GM12878 (cell line): ENCODE data around the gene MRPL32. TPM values are rescaled to one million over a fixed set of nuclear protein-coding genes. Genes with fewer than 3 reads are reported as not detected.

Experiments used
- ATAC-seq: fragments of 200-7000 bp; cut with Tn5 transposase; 3 replicates; pipeline ENCODE4 v1.9.1; 2020; ENCODE audit warnings: mild to moderate bottlenecking, moderate library complexity
- BruUV-seq: library from RNA; stranded (reverse); fragments of 400-500 nt; replicated peaks from 2 replicates; lab custom pipeline; 2021; lab: Mats Ljungman, UMichigan
- CTCF ChIA-PET: fragments of 300-600 bp; sonication (Branson Sonifier 250); formaldehyde crosslinking; extraction: SDS; loops from one replicate; lab custom pipeline; 2021; ENCODE audit warnings: inconsistent platforms; lab: Yijun Ruan, JAX
- POLR2A ChIA-PET: fragments of 350-600 bp; formaldehyde crosslinking; extraction: SDS; loops from one replicate; lab custom pipeline; 2021; ENCODE audit warnings: inconsistent platforms; lab: Charles Lee
- RAD21 ChIA-PET: fragments of 300-600 bp; sonication (Branson Sonifier 250); formaldehyde crosslinking; loops from one replicate; lab custom pipeline; 2023; ENCODE audit warnings: antibody characterized with exemption; ENCODE audit not compliant: unreplicated experiment; lab: Charles Lee
- SMC1A ChIA-PET: fragments of 300-600 bp; sonication (Branson Sonifier 250); formaldehyde crosslinking; loops from one replicate; lab custom pipeline; 2023; ENCODE audit not compliant: unreplicated experiment, uncharacterized antibody; lab: Charles Lee
- DNase-seq: peaks from one replicate; pipeline ENCODE4 v3.0.0-alpha.2; 2011; ENCODE audit warnings: low read depth, low spot score
- FAIRE-seq: peaks from 3 replicates; lab custom pipeline; 2011; peaks lifted over from hg19 to GRCh38; lab: Jason Lieb, UNC
- H2AFZ ChIP-seq: 2 replicates; pipeline ENCODE4 v1.6.0; 2011; ENCODE audit warnings: low read depth, low read length, control low read depth; ENCODE audit not compliant: control insufficient read depth
- H3K27ac ChIP-seq: 2 replicates; pipeline ENCODE4 v1.5.1; 2011; ENCODE audit warnings: control low read depth; ENCODE audit not compliant: control insufficient read depth, insufficient read depth
- H3K27me3 ChIP-seq, 2 experiments: replicated peaks in 1 of 2; 2 replicates each; pipeline versions ENCODE4 v1.6.0 to v1.6.1; 2011; ENCODE audit warnings: low read length in 1 of 2; ENCODE audit not compliant: control insufficient read depth in 2 of 2, insufficient read depth in 2 of 2
- H3K36me3 ChIP-seq, 2 experiments: 2 replicates each; pipeline ENCODE4 v1.5.1; 2011; ENCODE audit warnings: low read length in 1 of 2; ENCODE audit not compliant: control insufficient read depth in 2 of 2, insufficient read depth in 2 of 2
- H3K4me1 ChIP-seq: 2 replicates; pipeline ENCODE4 v1.6.1; 2011; ENCODE audit warnings: mild to moderate bottlenecking, low read length, moderate library complexity, mixed read lengths; ENCODE audit not compliant: control insufficient read depth, insufficient read depth
- H3K4me2 ChIP-seq: 2 replicates; pipeline ENCODE4 v1.6.0; 2011; ENCODE audit warnings: control low read depth; ENCODE audit not compliant: control insufficient read depth, insufficient read depth
- H3K4me3 ChIP-seq: fragments of 200-600 bp; sonication (generic); 2 replicates; pipeline ENCODE4 v1.5.1; 2016
- H3K79me2 ChIP-seq: 2 replicates; pipeline ENCODE4 v1.6.0; 2011; ENCODE audit warnings: low read length; ENCODE audit not compliant: control insufficient read depth, insufficient read depth
- H3K9ac ChIP-seq: 2 replicates; pipeline ENCODE4 v1.8.0; 2011; ENCODE audit warnings: low read length, control low read depth, mixed read lengths; ENCODE audit not compliant: control insufficient read depth, insufficient read depth
- H3K9me3 ChIP-seq: replicated peaks from 3 replicates; pipeline ENCODE4 v1.5.1; 2011; ENCODE audit warnings: mild to moderate bottlenecking, low read length; ENCODE audit not compliant: control insufficient read depth, insufficient read depth
- H4K20me1 ChIP-seq: 2 replicates; pipeline ENCODE4 v1.6.0; 2011; ENCODE audit not compliant: control insufficient read depth, insufficient read depth
- CREB1 ChIP-seq: IDR thresholded peaks from 2 replicates; pipeline ENCODE4 v1.6.1; 2012; ENCODE audit warnings: low read depth, mild to moderate bottlenecking, inconsistent platforms
- ETV6 ChIP-seq, 2 experiments: fragments of 450-650 bp in 1 of 2; IDR thresholded peaks in 1 of 2; conservative IDR thresholded peaks in 1 of 2; 2 replicates each; pipeline ENCODE4 v1.6.1; 2014; ENCODE audit warnings: antibody characterized with exemption in 1 of 2, borderline replicate concordance in 1 of 2, low read depth in 1 of 2, mild to moderate bottlenecking in 1 of 2, moderate library complexity in 1 of 2
- NFIC ChIP-seq: IDR thresholded peaks from 2 replicates; pipeline ENCODE4 v1.6.1; 2012; ENCODE audit warnings: low read depth, mild to moderate bottlenecking, inconsistent platforms, low read length, moderate library complexity
- SMARCA5 ChIP-seq: fragments of 450-650 bp; IDR thresholded peaks from 2 replicates; pipeline ENCODE4 v1.6.1; 2017; ENCODE audit warnings: mild to moderate bottlenecking
- SREBF1 ChIP-seq: IDR thresholded peaks from 2 replicates; pipeline ENCODE4 v1.6.1; 2012; ENCODE audit warnings: mild to moderate bottlenecking, low read length
- WRNIP1 ChIP-seq: IDR thresholded peaks from 2 replicates; pipeline ENCODE4 v1.6.1; 2011; ENCODE audit warnings: low read depth, low read length, improper control_type of control experiment, borderline replicate concordance
- WGBS: methylation state at CpG from one replicate; pipeline ENCODE4 v1.1.6; 2016; ENCODE audit warnings: low lambda C conversion rate; ENCODE audit not compliant: insufficient replicate concordance, insufficient coverage; ENCODE audit errors: missing lambda C conversion rate; 5-methylcytosine and 5-hydroxymethylcytosine counted together
- in situ Hi-C: fragments of 300-500 bp; cut with MboI; formaldehyde crosslinking; loops from 9 replicates; pipeline ENCODE4 v1.14.3; 2018; ENCODE audit warnings: mixed read lengths
- intact Hi-C: fragments of 100-400 bp; cut with micrococcal nuclease; formaldehyde crosslinking; loops from one replicate; pipeline ENCODE4 v1.14.2; 2022; ENCODE audit not compliant: unreplicated experiment
- polyA plus RNA-seq, 11 experiments: library from polyadenylated mRNA; depleted of rRNA in 4 of 11; unstranded in 6 of 11; stranded (reverse) in 5 of 11; fragments of >200 nt; fragmentation: Nextera tagmentation in 4 of 11; fragmentation: Illumina TruSeq in 1 of 11; extraction: Ambion mirVana in 4 of 11; extraction: Trizol in 1 of 11; gene quantifications; 1 replicate in 1 of 11; 2 replicates in 10 of 11; pipeline versions ENCODE4 v1.2.1 to v1.2.3, GENCODE V29; 2011 to 2016; ENCODE audit warnings: inconsistent platforms in 2 of 11, missing spikeins in 2 of 11, low read depth in 1 of 11
- total RNA-seq, 4 experiments: library from RNA; depleted of rRNA in 3 of 4; stranded (reverse); fragments of >200 nt in 3 of 4; fragmentation: Illumina TruSeq in 1 of 4; extraction: Trizol in 1 of 4; gene quantifications; 2 replicates each; pipeline versions ENCODE4 v1.2.1 to v1.2.3, GENCODE V29; 2013 to 2021
- TF ChIP-seq, protein P1 (sequence below): fragments of 450-650 bp; IDR thresholded peaks from 2 replicates; pipeline ENCODE4 v1.6.1; 2018; ENCODE audit warnings: borderline replicate concordance, mild to moderate bottlenecking; ENCODE audit not compliant: partially characterized antibody
- TF ChIP-seq, protein P2 (sequence below): fragments of 450-650 bp; formaldehyde crosslinking; IDR thresholded peaks from 2 replicates; pipeline ENCODE4 v1.5.0; 2022; ENCODE audit warnings: mild to moderate bottlenecking, missing genetic modification characterization
- TF ChIP-seq, protein P3 (sequence below): fragments of 450-650 bp; IDR thresholded peaks from 2 replicates; pipeline ENCODE4 v1.6.1; 2016; ENCODE audit warnings: mild to moderate bottlenecking
- TF ChIP-seq, protein P4 (sequence below): fragments of 450-650 bp; formaldehyde crosslinking; IDR thresholded peaks from 2 replicates; pipeline ENCODE4 v1.4.0; 2022; ENCODE audit warnings: mild to moderate bottlenecking, moderate library complexity

Gene MRPL32
- total and polyA plus RNA-seq, 10 of the 15 experiments (the other 5 are each of a cell fraction or from before 2014, with no cell fraction given), result 65.3 to 339 (median 112) TPM

- TF ChIP-seq SMARCA5 (no peak), CREB1 (no peak)
- TF ChIP-seq, protein P1, sequence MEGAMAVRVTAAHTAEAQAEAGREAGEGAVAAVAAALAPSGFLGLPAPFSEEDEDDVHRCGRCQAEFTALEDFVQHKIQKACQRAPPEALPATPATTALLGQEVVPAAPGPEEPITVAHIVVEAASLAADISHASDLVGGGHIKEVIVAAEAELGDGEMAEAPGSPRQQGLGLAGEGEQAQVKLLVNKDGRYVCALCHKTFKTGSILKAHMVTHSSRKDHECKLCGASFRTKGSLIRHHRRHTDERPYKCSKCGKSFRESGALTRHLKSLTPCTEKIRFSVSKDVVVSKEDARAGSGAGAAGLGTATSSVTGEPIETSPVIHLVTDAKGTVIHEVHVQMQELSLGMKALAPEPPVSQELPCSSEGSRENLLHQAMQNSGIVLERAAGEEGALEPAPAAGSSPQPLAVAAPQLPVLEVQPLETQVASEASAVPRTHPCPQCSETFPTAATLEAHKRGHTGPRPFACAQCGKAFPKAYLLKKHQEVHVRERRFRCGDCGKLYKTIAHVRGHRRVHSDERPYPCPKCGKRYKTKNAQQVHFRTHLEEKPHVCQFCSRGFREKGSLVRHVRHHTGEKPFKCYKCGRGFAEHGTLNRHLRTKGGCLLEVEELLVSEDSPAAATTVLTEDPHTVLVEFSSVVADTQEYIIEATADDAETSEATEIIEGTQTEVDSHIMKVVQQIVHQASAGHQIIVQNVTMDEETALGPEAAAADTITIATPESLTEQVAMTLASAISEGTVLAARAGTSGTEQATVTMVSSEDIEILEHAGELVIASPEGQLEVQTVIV, result no peak
- TF ChIP-seq, protein P2, sequence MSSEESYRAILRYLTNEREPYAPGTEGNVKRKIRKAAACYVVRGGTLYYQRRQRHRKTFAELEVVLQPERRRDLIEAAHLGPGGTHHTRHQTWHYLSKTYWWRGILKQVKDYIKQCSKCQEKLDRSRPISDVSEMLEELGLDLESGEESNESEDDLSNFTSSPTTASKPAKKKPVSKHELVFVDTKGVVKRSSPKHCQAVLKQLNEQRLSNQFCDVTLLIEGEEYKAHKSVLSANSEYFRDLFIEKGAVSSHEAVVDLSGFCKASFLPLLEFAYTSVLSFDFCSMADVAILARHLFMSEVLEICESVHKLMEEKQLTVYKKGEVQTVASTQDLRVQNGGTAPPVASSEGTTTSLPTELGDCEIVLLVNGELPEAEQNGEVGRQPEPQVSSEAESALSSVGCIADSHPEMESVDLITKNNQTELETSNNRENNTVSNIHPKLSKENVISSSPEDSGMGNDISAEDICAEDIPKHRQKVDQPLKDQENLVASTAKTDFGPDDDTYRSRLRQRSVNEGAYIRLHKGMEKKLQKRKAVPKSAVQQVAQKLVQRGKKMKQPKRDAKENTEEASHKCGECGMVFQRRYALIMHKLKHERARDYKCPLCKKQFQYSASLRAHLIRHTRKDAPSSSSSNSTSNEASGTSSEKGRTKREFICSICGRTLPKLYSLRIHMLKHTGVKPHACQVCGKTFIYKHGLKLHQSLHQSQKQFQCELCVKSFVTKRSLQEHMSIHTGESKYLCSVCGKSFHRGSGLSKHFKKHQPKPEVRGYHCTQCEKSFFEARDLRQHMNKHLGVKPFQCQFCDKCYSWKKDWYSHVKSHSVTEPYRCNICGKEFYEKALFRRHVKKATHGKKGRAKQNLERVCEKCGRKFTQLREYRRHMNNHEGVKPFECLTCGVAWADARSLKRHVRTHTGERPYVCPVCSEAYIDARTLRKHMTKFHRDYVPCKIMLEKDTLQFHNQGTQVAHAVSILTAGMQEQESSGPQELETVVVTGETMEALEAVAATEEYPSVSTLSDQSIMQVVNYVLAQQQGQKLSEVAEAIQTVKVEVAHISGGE (CRISPR knock-in tag), result no peak
Measured at GRCh38 chr7:42934291-42934690, 2.1 kb downstream of the MRPL32 start (continued).

DNA sequence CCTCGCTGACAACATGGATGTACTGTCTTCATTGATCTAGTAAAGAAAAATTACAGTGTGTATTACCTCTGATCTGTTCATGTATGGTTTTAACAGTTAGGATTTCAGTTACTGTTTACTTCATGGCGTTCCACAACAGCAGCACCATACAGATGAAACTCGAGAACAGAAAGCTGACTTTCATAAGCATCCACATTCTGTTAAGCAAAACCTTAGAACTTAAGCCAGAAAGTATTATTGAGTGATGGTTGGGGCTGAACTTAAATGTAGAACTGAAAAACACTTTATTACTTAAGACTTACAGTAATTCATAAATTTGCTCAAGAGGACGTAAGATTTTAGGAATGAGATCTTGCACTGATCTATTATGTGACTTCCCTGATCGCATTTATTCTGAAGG, 3.7 kb downstream of the MRPL32 start:
- in situ Hi-C loops (loop anchor here (5.0 to 10.0 kb wide), 4 partner anchors 321 to 899 kb away; partner anchors contain the start of gene COA1), intact Hi-C loops (loop anchor here (10.0 kb wide), 1 partner anchor 789 kb away; the partner anchor contains the start of gene COA1)
- peaks cover 0 to 20% of the 10 kb centered on the region in 2 experiments; a peak in 1 of 4 replicates for H3K36me3 ChIP-seq
- no peak overlapping the region for H2AFZ ChIP-seq
- no peaks in the 10 kb centered on the region for H3K9me3 ChIP-seq
- H3K4me1 ChIP-seq, result peaks cover 15% of the 10 kb centered on the region; the same call in 1 of the 2 replicates
- RAD21 ChIA-PET, result interaction anchor here (0.6 to 3.2 kb wide), 22 partner anchors 9 to 995 kb away, joined by 3 to 17 read pairs (median 4); partner anchors contain the start of gene STK17A
- peak overlapping the region; percentile 66 for H3K4me2 ChIP-seq
- CTCF ChIA-PET, result interaction anchor here (0.7 to 4.9 kb wide), 11 partner anchors 9 to 764 kb away, joined by 3 to 33 read pairs (median 5); partner anchors contain the start of gene STK17A
- POLR2A ChIA-PET, result interaction anchor here (0.6 to 6.1 kb wide), 2 partner anchors 13 to 423 kb away, joined by 4 to 50 read pairs; no protein-coding TSS in a partner anchor
- no TSS peak for BruUV-seq
- H3K9ac ChIP-seq, result no peak overlapping the region; the same call in 1 of the 2 replicates
- SMC1A ChIA-PET, result interaction anchor here (0.7 to 5.8 kb wide), 19 partner anchors 9 to 995 kb away, joined by 3 to 42 read pairs (median 4); partner anchors contain the start of gene C7orf25
- no peaks in the 10 kb centered on the region for H3K27me3 ChIP-seq
- no peaks in the 10 kb centered on the region for H4K20me1 ChIP-seq
- DNase-seq (no peak), ATAC-seq (peak; percentile 14), FAIRE-seq (no peak)
- H3K4me3 ChIP-seq, result no peak overlapping the region; the same call in 1 of the 2 replicates
- 79% methylated on average over 5 of the region's 5 CpGs for WGBS
- peak overlapping the region; percentile 31; the same call in 1 of the 2 replicates for H3K27ac ChIP-seq
- H3K79me2 ChIP-seq, result peaks cover 50% of the 10 kb centered on the region
- TF ChIP-seq WRNIP1, result no peak
- TF ChIP-seq, protein P3, sequence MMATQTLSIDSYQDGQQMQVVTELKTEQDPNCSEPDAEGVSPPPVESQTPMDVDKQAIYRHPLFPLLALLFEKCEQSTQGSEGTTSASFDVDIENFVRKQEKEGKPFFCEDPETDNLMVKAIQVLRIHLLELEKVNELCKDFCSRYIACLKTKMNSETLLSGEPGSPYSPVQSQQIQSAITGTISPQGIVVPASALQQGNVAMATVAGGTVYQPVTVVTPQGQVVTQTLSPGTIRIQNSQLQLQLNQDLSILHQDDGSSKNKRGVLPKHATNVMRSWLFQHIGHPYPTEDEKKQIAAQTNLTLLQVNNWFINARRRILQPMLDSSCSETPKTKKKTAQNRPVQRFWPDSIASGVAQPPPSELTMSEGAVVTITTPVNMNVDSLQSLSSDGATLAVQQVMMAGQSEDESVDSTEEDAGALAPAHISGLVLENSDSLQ, result peak; percentile 25; the same call in 1 of the 2 replicates
- TF ChIP-seq, protein P4, sequence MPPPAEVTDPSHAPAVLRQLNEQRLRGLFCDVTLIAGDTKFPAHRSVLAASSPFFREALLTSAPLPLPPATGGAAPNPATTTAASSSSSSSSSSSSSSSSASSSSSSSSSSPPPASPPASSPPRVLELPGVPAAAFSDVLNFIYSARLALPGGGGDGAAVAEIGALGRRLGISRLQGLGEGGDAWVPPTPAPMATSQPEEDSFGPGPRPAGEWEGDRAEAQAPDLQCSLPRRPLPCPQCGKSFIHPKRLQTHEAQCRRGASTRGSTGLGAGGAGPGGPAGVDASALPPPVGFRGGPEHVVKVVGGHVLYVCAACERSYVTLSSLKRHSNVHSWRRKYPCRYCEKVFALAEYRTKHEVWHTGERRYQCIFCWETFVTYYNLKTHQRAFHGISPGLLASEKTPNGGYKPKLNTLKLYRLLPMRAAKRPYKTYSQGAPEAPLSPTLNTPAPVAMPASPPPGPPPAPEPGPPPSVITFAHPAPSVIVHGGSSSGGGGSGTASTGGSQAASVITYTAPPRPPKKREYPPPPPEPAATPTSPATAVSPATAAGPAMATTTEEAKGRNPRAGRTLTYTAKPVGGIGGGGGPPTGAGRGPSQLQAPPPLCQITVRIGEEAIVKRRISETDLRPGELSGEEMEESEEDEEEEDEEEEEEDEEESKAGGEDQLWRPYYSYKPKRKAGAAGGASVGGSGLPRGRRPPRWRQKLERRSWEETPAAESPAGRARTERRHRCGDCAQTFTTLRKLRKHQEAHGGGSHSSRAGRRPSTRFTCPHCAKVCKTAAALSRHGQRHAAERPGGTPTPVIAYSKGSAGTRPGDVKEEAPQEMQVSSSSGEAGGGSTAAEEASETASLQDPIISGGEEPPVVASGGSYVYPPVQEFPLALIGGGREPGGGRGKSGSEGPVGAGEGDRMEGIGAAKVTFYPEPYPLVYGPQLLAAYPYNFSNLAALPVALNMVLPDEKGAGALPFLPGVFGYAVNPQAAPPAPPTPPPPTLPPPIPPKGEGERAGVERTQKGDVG (CRISPR knock-in tag), result no peak
- no peak for TF ChIP-seq ETV6 (conservative IDR thresholded peaks at IDR 0.05 in 1 of 2, IDR thresholded peaks at IDR 0.05 in 1 of 2; ENCODE audit: borderline replicate concordance in 1 of 2, low read depth in 1 of 2)
- no peak for TF ChIP-seq SREBF1
- TF ChIP-seq NFIC, result no peak
